PFSK-1 (cell line): ENCODE measurements around the gene FREM3.

Experiments
- POLR2AphosphoS5 ChIP-seq: IDR thresholded peaks from 2 replicates; pipeline ENCODE4 v1.6.1; 2012; ENCODE audit warnings: low read depth, mild to moderate bottlenecking, control low read depth, low read length, moderate library complexity
- TAF1 ChIP-seq: IDR thresholded peaks from 2 replicates; pipeline ENCODE4 v1.6.1; 2012; ENCODE audit warnings: low read length, control low read depth, borderline replicate concordance; ENCODE audit not compliant: insufficient read depth

- TF ChIP-seq POLR2AphosphoS5 (no peak), TAF1 (no peak)
Observed at GRCh38 chr4:143555676-143556075, 144.8 kb downstream of the FREM3 start.
